Measurements from ENCODE around the gene RXRB.

The RXRB gene

DNA sequence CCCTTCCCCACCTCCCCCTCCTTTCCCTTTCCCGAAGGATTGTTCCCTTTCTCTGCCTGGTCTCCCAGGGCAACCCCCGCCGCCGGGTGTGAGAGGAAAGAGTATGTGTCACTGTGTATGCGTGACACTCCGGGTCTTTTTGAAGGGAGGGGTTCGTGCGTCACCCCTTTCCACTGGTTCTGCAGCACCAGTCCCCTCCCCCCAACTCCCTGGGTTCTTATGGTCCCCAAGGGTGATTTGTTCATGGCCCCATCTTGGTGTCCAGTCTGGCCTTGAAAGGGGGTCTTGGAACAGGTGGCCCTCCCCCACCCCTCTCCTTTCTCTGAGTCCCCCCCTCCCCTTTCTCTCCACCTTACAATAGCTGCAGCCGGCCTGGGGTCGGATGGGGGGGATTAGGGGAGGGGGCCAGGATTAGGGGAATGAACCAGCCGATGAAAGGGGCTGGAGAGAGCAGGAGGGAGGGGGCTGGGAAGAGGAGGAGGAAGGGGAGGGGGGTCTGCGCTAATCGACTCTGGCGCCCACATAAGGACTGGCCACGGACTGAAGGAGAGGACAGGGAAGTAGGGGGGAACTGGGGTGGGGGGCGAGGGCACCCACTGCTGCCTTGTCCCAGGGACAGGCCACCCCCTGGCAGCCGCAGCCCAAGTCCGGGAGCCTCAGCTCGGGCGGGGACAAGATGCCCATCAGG, 6.5 kb upstream of the RXRB start:
- peak overlapping the region; percentile 89 for H3K4me3 ChIP-seq (ENCODE audit: low read depth, low read length)
- in situ Hi-C loops (cut with HindIII; ENCODE audit: low sequenced_read_pairs): no loop called here

DNA sequence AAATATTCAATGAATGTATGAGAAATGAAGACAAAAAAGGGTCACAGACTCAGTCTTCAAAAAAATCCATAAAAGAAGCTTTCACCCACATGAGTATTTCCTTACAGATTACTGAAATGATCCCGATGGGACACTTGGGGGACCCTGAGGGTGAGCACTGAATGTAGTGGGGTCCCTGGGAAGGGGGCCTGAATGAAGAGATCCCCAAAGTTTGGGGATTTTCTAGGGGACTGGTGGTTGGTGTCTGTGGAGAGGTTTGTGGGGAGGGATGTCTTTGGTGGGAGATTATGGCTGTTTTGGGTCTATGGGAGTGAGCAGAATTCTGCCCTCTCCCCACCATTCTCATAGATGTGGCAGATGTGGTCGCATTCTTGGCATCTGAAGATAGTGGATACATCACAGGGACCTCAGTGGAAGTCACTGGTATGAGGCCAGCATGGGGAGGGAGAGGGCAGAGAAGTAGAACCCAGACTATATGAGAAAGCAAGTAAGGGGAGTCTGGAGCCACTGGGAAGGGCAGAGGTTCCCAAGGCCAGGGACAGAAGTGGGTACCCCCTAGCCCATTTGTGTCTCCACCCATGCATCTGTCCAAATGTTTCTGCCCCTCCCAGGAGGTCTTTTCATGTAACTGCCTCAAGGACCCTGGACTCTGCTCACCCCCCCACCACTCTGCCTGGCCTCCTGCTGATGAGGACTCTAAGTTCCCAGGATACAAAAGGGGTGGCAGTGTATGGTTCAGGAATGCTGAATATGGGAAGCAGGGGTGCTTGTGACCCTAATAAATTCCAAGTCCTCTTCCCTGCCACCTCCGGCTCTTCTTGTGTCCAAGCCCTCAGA, 5.8 kb upstream of the RXRB start:
- H3K4me3 ChIP-seq (ENCODE audit: low read depth, low read length): no peak overlapping the region
- in situ Hi-C loops (cut with HindIII; ENCODE audit: low sequenced_read_pairs): no loop called here

More for the DNA sequence above, 6.5 kb upstream of the RXRB start:
- DNase-seq (ENCODE audit: low read depth, low spot score): peak; percentile 34
- TF ChIP-seq, protein P1, sequence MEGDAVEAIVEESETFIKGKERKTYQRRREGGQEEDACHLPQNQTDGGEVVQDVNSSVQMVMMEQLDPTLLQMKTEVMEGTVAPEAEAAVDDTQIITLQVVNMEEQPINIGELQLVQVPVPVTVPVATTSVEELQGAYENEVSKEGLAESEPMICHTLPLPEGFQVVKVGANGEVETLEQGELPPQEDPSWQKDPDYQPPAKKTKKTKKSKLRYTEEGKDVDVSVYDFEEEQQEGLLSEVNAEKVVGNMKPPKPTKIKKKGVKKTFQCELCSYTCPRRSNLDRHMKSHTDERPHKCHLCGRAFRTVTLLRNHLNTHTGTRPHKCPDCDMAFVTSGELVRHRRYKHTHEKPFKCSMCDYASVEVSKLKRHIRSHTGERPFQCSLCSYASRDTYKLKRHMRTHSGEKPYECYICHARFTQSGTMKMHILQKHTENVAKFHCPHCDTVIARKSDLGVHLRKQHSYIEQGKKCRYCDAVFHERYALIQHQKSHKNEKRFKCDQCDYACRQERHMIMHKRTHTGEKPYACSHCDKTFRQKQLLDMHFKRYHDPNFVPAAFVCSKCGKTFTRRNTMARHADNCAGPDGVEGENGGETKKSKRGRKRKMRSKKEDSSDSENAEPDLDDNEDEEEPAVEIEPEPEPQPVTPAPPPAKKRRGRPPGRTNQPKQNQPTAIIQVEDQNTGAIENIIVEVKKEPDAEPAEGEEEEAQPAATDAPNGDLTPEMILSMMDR (IDR thresholded peaks at IDR 0.05; ENCODE audit: low read depth, low read length): no peak

DNA sequence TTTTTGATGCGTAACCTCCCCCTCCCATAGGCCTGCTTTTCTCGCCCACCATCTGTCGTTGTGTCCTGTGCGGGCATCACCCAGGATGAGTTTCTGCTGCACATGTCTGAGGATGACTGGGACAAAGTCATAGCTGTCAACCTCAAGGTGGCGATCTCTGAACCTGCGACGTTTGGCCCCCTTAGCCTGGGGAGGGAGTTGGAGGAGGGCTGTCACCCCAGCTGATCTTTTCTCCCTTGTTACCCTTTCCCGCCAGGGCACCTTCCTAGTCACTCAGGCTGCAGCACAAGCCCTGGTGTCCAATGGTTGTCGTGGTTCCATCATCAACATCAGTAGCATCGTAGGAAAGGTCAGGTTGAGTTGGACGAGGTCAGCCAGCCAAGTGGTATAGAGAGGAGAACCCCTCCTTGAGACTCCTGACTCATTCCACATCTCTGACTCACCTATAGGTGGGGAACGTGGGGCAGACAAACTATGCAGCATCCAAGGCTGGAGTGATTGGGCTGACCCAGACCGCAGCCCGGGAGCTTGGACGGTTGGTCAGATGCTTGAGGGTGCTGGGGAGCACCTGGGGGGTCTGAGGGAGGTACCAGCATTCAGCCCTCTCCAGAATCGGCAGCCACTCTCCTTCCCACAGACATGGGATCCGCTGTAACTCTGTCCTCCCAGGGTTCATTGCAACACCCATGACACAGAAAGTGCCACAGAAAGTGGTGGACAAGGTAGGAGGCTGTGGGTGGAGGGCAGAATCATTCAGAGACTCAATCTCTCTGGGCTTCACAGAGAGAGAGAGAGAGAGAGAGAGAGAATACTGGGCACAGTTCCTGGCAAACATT, 4.9 kb upstream of the RXRB start:
- peak overlapping the region; percentile 70 for H3K4me3 ChIP-seq (ENCODE audit: low read depth, low read length)
- TF ChIP-seq, protein P1 (IDR thresholded peaks at IDR 0.05; ENCODE audit: low read depth, low read length): no peak
- DNase-seq (ENCODE audit: low read depth, low spot score): peak; percentile 44
- in situ Hi-C loops (cut with HindIII; ENCODE audit: low sequenced_read_pairs): no loop called here

More for the DNA sequence above, 5.8 kb upstream of the RXRB start:
- TF ChIP-seq, protein P1 (IDR thresholded peaks at IDR 0.05; ENCODE audit: low read depth, low read length): no peak
- DNase-seq (ENCODE audit: low read depth, low spot score): no peak

DNA sequence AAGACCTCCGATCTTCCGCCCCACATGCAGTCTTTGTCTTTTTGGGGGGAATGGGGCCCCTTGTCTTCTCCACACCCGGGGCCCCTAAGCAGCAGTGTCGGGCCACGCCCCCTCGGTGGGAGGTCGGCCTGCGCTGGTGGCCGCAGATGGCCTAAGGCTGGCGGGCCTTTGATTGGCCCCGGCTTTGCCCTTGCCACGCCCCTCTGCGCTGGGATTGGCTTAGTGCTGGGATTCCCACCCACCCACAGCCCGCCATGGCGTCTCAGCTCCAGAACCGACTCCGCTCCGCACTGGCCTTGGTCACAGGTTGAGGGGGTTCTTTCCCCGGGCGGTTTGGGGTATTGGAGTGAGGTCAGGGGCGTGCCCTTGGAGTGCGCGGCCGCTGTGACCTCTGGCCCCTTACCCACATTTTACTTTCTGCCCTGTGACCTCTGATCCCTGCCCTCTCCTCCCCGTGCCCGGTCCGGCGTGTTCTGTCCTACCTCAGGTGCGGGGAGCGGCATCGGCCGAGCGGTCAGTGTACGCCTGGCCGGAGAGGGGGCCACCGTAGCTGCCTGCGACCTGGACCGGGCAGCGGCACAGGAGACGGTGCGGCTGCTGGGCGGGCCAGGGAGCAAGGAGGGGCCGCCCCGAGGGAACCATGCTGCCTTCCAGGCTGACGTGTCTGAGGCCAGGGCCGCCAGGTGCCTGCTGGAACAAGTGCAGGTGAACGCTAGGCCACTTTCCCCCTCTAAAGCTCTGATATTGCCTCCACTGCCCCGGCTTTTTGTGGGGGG, 4.1 kb upstream of the RXRB start, which contains the start of gene HSD17B8:
Gene HSD17B8 (plus strand): TSS at position 241 of the 776 bp plus-strand sequence. CDS start 14 bp downstream, at position 255.
- peak; percentile 88 for DNase-seq (ENCODE audit: low read depth, low spot score)
- TF ChIP-seq, protein P1 (IDR thresholded peaks at IDR 0.05; ENCODE audit: low read depth, low read length): no peak
- H3K4me3 ChIP-seq (ENCODE audit: low read depth, low read length): peak within 1 kb of the TSS; percentile 70
- in situ Hi-C loops (cut with HindIII; ENCODE audit: low sequenced_read_pairs): no loop called here

DNA sequence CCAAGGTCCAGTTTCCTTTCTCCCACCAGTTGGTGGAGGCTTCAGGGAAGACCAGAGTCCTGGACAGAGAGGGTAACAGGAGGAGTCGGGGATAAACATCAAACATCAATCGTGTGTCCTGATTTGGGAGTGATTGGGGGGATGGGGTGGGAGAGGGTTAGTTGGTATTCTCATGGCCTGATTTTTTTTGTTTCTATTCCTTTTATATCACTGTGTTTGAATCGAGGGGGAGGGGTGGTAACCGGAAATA, 3.6 kb upstream of the RXRB start:
- in situ Hi-C loops (cut with HindIII; ENCODE audit: low sequenced_read_pairs): no loop called here
- TF ChIP-seq, protein P1 (IDR thresholded peaks at IDR 0.05; ENCODE audit: low read depth, low read length): no peak
- DNase-seq (ENCODE audit: low read depth, low spot score): no peak
- H3K4me3 ChIP-seq (ENCODE audit: low read depth, low read length): peak overlapping the region; percentile 70

Measured in astrocyte of the spinal cord (primary cell).